Putamen (tissue), 1 donor: ENCODE data around the gene PRR19.
"Not testable (repeated sequence)": the region's sequence is repeated elsewhere in the genome, so short reads cannot be mapped to it uniquely, and the experiment has no call there.

ENCODE experiments used
- DNase-seq: peaks from one replicate; pipeline ENCODE4 v3.0.0-alpha.2; 2016; ENCODE audit warnings: low spot score

Gene PRR19, protein sequence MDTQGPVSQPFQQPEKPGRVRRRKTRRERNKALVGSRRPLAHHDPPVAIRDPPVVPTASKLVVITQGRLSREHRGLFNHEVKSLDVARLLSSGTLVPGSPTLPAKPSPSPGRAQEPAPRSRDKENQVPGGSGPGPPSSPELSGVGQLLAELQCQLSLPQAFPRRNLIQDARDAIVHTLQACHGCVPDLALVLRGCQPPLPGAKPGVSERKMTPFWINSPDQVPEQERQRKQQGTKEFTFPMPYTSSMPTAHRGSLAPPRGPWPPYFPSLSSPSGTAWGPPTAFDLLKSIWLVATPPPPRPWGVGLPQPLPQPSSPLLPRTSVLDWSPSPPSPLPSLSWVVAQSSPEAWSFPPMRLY

DNA sequence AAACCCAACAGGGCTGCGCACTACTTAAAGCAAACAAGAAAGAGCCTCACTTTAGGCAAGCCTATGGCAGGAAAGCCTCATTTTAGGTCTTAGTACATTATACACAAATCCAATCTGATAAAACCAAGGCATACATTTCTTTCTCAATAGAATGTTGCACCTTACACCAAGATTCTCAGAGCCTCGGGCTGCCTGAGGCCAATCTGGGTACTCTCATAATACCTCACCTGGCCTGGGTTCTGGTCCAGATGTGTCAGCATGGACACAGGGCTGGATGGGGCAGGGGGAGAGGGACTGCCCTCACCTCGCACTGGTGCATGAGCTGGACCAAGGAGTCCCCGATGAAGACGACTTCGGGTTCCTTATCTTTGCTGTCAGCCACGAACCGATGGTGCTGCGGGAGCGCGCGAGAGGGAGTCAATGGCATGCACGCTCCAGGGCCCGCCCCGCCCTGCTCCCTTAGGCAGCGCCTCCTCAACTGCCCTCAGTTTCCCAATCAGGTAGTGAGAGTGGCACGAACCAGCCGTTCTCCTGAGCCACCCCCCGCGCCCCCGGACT, at the start of gene PRR19:
PRR19 (plus strand) TSS at position 487 of the 558 bp plus-strand sequence. CDS start 7,453 bp downstream, outside the sequence.
- DNase-seq = no peak

DNA sequence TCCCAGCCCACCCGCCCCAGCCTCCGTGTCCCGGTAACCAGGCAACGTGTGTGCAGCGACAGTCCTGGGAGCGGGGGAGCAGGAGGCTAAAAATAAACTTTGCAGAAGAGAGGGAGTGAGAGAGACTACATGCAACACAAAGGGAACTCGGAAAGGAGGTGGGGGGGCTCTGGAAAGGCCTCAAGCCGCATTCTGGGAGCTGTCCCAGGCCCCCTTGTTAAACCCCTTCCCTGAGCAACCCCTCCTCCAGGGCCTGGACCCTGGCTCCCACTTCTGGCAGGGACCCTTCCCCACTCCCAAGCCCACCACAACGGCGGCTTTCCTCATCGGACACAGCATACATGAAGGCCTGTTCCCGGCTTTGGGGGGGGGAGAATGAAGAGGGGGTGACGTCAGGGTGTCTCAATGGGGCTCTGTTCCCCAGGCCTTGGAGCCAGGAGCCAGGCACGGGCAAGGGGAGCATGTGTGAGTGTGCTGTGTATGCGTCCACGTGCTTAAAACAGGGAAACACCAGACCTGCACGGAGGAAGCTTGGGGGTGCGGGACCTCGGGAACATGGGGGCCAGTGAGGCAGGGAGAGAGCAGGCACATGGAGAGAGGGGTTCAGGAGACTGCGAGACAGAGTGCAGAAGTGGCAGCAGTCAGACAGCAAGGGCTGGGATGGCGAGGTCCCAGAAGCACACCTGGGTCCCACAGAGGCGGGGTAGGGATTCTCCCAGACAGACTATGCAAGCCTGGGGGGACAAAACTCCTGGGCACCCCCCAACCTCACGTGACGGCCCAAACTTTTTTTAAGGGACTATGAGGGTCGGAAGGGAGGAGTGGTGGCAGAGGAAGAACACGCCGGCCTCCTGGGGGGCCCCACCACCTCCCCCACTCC, 49.3 kb upstream of the PRR19 start:
- DNase-seq = peak; percentile 92

DNA sequence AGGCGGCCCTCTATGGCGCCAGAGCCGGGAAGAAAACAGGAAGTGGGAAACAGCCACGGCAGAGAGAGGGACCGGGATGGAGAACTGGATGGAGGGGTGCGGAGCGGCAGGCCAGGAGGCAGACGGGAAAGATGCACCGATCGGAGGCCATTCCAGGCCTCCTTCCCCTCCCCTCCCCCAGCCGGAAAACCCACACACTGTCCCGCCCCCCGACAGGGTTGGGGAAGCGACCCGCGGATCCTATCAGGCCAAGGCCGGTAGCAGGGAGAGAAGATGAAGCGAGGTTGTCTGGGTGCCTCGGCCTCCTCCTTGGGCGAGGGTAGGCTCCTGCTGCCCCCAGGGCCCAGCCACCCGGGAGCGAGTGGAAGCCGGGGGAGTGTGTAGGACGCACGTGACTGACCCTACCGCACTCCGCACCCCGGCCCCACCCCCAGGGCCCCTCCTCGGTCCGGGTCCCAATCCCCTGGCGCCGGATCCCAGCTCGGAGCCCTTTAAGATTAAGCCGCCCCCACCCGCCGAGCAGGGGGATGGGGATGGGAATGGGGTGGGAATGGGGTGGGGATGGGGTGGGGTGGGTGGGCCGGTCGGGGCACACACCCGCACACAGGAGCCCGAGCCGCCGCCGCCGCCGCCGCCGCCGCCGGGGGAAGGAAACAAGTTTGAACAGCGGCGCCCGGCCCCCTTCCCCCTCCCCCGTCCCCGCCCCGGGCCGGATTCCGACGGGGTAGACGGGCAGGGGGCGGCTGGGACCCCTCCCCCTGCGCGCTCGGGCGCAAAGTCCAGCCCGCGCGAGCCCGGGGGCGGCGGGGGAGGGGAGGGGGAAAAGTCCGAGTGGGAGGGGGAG, 48.5 kb upstream of the PRR19 start:
- DNase-seq = no peak

DNA sequence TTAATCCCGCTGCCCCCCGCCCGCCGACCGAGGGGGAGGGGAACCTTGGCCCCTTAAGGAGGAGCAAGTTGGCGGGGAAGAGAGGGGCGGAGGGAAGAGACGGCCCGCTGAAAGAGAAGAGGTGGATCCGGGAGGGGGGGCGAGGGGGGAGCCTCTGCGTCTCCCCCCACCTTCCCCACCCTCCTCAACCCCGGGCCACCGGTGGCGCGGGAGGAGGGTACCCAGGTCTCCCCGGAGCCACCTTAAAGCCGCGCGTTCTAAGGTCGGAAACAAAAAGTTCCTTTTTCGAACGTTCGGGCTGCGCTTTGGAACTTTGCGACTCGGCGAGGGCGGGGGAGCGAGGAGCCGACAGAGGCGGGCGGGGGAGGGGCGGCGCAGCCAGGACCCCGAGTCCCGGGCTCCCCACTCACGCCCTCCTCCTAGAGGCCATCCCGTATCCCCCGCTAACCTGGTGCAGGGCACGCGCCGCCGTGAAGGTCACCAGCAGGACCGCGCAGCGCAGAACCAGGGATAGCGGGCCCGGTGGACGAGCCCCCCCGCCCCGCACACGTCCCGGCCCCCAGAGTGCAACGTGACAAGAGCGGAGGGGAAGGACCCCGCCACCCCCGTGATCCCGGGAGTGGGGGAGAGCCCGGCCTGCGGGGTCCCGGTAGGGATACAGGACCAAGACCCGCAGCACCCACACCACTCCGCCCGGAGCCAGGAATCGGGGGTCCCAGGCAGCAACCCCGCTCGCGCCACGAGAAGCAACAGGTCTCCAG, 47.7 kb upstream of the PRR19 start:
- DNase-seq = peak; percentile 88

DNA sequence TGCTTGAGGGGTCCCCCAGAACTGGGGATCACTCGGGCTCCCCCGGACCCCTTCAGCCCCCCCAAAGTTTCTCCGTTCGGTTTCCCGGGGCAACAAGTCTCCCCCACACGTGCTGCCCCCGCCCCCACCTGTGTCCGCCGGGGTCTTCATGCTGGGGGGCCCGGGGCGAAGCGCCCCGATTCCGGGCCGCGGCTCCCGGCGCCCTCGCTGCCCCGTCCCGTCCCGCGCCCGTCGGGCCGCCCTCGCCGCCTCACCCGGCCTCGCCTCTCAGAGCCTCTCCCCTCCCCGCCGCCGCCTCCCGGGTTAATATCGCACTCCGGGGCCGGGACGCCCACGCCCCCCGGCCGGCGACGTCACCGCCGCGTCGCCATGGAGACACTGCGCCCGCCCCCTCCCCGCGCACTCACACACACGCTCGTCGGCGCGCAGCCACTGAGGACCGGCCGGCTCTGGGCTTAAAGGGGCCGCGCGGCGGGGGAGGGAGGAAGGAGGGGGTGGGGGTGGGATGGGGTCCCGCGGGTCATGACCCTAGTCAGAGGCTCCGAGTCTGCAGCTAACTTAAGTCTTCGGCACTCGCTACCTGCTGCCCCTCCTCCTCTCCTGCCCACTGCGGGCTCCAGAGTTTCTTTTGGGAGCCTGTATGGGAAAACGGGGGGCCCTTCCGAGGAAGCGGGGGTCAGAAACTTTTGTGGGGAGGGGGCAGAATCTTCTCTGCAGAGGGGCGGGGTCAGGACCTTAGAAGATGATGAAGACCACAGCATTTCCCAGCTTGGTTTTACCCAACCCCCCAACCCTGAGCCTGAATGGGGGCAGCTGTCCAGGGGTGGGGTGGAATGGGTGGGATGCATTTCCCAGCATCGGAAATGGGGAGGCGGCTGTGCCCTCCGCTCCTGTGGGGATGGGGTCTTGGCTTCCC, 46.8 kb upstream of the PRR19 start, which contains the start of gene ERF:
ERF (minus strand) TSS at position 279 of the 916 bp plus-strand sequence; CDS start at position 150, 129 bp downstream.
- DNase-seq = peak; percentile 95

DNA sequence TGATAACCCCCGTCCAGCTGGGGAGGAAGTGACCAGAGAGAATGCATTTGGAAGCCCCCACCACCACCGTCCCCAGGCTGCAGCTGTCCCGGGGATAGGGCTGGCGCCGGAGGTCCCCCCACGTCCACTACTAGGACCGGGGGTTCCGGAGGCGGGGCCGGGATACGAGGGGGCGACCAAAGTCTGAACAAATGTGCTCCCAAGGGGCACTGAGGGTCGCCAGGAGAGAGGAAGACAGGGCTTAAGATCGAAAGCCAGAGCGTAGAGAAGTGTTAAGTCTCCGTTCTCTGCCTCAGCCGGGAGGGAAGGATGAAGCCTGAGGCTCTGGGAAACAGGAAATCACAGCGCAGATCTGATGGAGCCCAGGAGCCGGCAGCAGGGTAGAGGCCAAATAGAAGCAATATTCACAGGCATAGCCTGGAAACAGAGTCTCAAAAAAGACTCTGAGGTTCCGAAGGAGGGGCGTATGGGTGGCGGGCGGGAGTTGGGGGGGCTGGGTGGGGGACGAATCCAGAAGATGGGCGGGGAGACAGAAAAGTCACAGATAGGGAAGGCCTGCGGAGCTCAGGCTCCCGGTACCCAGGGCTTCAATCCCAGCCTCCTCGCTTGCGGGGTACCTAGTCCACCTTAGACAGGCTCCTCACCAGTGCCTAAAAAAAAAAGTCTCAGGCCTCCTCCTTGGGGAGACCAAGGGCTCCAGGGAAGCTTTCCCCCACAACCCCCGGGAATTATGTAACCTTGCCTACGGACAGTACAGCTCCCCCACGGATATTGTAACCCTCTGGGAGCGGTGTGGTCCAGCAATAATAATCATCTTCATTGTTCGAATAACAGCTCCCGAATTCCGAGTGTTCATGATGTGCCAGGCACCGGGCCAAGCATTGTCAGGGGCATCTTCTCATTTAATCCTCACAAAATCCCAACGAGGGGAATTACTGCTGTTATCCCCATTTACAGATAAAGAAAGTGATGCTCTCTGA, 45.9 kb upstream of the PRR19 start:
- DNase-seq = peak; percentile 70

DNA sequence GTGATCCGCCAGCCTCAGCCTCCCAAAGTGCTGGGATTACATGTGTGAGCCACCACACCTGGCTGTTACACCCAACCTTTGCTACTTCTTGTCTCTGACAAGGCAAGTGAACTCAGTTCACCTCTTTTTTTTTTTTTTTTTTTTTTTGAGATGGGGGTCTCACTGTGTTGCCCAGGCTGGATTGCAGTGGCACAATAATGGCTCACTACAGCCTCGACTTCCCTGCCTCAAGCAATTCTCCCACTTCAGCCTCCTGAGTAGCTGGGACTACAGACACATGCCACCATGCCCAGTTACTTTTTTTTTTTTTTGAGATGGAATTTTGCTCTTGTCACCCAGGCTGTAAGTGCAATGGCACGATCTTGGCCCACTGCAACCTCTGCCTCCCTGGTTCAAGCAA, 44.1 kb upstream of the PRR19 start:
- DNase-seq = not testable (repeated sequence)

DNA sequence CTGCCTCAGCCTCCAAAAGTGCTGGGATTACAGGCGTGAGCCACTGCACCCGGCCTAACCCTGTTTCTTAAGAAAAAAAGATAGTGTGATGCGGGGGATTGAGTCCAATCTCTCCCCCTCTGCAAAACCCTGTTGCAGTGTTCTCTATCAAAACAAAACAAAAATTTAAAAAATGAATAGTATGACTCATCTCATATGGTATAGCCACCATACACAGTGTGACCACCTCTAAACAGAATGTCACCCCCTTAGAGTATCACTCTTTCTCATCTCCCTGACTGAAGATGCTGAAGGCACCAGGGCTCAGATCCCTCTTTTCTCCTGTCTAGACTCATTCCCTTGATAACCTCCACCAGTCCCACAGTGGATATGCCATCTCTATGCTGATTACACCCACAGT, 40.2 kb upstream of the PRR19 start:
- DNase-seq = no peak

DNA sequence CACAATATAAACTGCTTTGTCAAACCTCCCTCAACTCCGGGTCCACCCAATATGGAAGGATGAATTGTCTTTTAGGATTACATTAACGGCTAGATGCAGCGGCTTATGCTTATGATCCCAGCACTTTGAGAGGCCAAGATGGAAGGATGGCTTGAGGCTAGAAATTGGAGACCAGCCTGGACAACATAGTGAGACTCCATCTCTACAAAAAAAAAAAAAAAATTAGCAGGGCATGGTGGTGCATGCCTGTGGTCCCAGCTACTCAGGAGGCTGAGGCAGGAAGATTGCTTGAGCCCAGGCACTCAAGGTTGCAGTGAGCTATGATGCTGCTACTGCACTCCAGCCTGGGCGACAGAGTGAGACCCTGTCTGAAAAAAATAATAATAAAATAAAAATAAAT, 35.8 kb upstream of the PRR19 start:
- DNase-seq = not testable (repeated sequence)

DNA sequence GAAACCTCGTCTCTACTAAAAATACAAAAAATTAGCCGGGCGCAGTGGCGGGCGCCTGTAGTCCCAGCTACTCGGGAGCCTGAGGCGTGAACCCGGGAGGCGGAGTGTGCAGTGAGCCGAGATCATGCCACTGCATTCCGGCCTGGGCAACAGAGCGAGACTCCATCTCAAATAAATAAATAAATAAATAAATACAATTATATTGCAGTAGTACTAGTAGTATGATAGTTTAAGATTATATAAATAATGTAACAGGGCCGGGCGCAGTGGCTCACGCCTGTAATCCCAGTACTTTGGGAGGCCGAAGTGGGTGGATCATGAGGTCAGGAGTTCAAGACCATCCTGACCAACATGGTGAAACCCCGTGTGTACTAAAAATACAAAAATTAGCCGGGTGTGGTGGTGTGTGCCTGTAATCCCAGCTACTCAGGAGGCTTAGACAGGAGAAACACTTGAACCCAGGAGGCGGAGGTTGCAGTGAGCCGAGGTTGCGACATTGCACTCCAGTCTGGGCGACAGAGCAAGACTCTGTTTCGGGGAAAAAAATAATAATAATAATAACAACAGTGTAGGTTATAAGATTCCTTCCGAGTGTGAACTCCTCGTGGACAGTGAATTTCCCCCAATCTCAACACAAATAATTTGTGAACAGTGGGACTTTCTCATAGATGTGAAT, 34.9 kb upstream of the PRR19 start:
- not testable (repeated sequence) for DNase-seq

DNA sequence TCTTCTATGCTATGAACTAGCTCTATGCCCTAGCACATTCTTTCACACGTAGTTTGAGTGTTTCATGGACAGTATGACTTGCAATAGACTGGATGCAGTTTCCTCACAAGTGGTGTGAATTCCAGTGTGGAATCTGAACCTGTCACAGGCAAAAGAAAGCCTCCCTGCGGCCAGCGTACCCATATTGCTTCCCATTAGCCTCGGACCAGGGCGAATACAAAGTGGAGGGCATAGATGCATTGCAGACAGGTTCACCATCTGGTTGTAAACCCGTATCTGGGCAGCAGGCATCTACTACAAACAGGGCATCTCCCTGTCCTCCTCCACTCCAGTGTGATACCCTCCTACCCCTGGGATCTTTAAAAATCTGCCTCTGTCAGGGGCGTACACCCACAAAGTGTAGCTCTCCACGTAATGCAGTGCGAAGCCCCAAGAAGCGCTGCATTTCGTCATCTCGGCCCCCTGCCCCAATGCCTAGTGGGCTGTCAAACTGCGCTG, 34.2 kb upstream of the PRR19 start:
- no peak for DNase-seq

DNA sequence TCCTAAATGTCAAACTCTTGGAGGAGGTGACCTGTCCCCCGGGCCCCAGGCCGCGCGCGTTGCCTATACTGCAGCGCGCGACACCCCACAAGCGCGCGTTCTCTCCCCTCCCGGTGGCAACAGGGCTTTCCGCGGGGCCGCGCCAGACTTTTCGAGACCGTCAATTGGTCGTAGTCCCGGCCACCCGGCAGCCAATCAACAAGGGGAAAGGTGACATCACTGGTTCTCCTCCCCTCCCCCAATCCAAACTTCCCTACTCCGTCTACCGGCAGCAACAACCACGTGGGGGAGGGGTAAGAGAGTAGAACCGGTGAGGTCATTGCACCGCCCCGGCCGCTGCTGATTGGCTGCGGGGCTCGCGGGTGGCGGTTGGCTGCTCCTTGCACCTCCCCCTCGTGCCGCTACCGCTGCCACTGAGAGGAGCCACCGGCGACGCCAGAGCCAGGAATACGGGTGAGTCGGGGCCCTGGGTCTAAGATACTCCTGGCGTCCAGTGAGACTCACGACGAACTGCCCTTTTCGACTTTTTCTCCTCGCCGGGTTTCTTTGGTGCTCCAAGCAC, 33.7 kb upstream of the PRR19 start:
- DNase-seq = peak; percentile 99

DNA sequence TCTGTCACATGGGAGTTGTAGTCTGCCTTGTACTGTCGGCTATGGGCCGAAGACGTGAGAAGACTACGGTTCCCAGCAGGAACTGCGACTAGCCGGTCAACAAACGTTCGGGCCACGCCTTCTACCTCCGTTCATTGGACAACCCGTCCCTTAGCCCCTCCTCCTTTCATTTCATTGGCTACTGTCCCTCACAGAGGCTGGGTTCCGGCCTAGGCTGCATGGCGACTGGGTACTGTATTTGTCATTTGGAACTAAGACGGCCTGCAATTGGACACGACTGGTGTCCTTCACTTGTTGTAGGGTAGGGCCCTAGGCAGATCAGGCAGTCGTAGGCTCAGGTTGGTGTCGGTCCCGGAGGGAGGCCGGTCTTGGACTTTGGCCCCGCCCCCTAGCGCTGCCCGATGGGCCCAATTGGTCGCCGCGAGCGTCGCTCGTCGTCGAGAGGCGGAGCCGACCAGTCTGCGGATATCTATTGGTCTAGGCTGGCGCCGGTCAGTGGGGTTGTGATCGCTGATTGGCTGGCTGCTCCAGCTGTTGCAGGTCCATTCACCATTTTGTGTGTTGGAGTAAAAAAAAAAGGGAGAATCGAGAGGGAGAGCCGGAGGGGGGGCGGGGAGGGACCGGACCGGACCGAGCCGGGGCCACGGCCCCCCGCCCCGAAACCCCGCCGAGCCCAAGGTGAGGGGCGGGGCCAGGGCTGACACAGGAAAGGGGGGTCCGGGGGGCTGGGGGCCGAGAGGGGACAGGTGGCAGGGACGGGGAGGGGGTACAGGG, 33.0 kb upstream of the PRR19 start, which contains the start of gene CIC:
CIC (plus strand) TSS at position 549 of the 774 bp plus-strand sequence. CDS start 2,532 bp downstream, outside the sequence.
- peak; percentile 100 for DNase-seq

DNA sequence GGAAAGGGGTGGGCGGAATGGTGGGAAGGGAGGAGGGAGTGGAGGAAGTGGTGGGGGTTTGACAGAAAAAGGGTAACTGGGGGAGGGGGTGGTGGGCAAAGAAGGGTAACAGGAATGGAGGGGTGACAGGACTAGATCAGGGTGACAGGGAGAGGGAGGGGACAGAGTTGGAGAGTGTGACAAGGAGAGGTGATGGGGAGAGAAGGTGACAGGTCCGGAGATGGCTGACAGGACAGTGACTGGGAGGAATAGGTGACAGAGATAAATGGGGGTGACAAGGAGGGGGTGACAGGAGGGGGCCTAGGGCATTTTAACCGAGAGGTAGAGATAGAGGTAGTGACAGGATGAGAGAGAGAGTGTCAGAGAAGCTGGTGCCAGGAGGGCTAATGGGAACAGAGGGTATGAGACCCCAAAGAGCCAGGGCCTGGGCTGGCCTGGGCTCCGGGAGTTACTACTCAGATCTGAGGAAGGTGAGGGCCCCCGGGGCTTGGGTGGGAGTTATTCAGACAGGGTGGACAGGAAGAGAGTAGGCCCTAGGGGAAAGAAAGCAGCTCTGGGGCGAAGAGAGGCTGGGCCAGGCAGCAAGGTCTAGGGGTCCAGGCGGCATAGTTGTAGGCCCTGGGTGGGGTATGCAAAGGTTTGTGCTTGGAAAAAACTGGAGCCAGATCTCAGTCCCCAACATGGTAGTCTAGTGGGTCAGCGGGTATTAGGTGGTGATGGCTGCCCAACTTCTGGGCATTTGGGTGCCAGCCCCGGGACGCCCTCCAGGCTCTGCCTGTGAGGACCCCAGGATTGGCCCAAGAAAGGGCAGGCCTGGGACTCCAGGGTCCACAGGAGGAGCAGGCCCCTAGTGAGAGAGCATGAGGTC, 32.2 kb upstream of the PRR19 start:
- DNase-seq = no peak

DNA sequence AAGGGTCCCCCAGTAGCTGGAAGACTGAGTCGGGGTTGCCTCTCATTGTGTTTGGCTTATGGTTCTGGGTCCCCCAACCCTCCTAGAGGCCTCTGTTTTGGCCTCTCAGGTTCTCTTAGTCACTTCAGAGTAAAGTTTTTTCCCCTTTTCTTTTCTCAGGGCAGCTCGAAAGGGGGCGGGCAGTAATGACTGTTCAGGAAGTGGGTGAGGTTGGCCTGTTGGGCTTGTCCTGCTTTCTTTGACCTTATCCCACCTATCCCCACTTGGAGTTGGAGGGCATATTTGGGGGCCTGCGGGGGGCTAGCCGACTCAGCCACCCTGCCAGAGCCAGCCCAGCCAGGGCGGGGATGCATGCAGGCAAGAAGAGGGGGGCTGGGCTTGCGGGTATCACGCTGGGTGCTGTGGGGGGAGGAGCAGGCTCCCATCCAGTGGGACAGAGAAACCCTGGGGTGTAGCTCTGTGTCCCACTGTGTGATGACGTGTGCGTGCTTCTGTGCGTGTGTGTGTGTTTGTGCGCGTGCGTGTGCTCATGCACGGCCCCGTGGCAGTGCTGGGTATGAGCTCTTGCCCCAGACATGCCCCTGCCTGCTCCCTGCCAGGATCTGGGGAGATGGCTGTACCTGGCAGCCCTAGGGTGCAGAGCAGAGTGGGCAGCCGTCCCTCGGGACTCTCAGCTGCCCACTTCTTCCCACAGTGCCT, 31.4 kb upstream of the PRR19 start:
- no peak for DNase-seq
